KMS-11 (cell line): Measurements from ENCODE around the gene SLC24A3.

Experiments
- H2AFZ ChIP-seq: fragments of 200-600 bp; sonication (generic); 2 replicates; pipeline ENCODE4 v1.6.1; 2016; ENCODE audit warnings: antibody characterized with exemption, mixed run types, low read depth
- H3K27ac ChIP-seq: fragments of 200-600 bp; sonication (generic); 2 replicates; pipeline ENCODE4 v1.6.1; 2016; ENCODE audit warnings: mild to moderate bottlenecking, mixed run types
- H3K27me3 ChIP-seq: fragments of 200-600 bp; sonication (generic); 2 replicates; pipeline ENCODE4 v1.6.1; 2017; ENCODE audit warnings: mild to moderate bottlenecking, low read depth, mixed run types, moderate library complexity; ENCODE audit not compliant: insufficient read depth
- H3K36me3 ChIP-seq: fragments of 200-600 bp; sonication (generic); 2 replicates; pipeline ENCODE4 v1.6.1; 2017; ENCODE audit warnings: mild to moderate bottlenecking, mixed run types; ENCODE audit not compliant: insufficient read depth
- H3K4me1 ChIP-seq: fragments of 200-600 bp; sonication (generic); 2 replicates; pipeline ENCODE4 v1.6.1; 2016; ENCODE audit warnings: mild to moderate bottlenecking, low read depth, mixed run types; ENCODE audit not compliant: poor library complexity, severe bottlenecking
- H3K4me2 ChIP-seq: fragments of 200-600 bp; sonication (generic); 2 replicates; pipeline ENCODE4 v1.7.0; 2016; ENCODE audit warnings: mild to moderate bottlenecking, mixed run types
- H3K4me3 ChIP-seq: fragments of 200-600 bp; sonication (generic); IDR thresholded peaks from 2 replicates; pipeline ENCODE4 v1.6.1; 2017; ENCODE audit warnings: low read depth, low read length, mixed read lengths; ENCODE audit not compliant: insufficient read depth
- H3K79me2 ChIP-seq: fragments of 200-600 bp; sonication (generic); 2 replicates; pipeline ENCODE4 v1.6.1; 2016; ENCODE audit warnings: low read depth, mixed run types; ENCODE audit not compliant: insufficient read depth
- H3K9ac ChIP-seq: fragments of 200-600 bp; sonication (generic); 2 replicates; pipeline ENCODE4 v1.6.1; 2016; ENCODE audit warnings: mild to moderate bottlenecking, mixed run types
- H4K20me1 ChIP-seq: fragments of 200-600 bp; sonication (generic); 2 replicates; pipeline ENCODE4 v1.6.1; 2016; ENCODE audit warnings: mild to moderate bottlenecking, mixed run types; ENCODE audit not compliant: insufficient read depth
- CTCF ChIP-seq: fragments of 200-600 bp; sonication (generic); conservative IDR thresholded peaks from 2 replicates; pipeline ENCODE4 v1.6.1; 2017; ENCODE audit warnings: low read depth, mild to moderate bottlenecking, antibody characterized with exemption, low read length, moderate library complexity, mixed read lengths

SLC24A3 gene

GRCh38 chr20:19693508-19693907 lies 481.1 kb downstream of the SLC24A3 start:
- Histone ChIP-seq H3K27ac (no peak overlapping the region), H2AFZ (no peak overlapping the region), H3K79me2 (no peaks in the 10 kb centered on the region), H3K27me3 (no peaks in the 10 kb centered on the region), H3K4me2 (no peak overlapping the region), H3K4me3 (no peak overlapping the region), H4K20me1 (no peaks in the 10 kb centered on the region), H3K4me1 (peaks cover 14% of the 10 kb centered on the region), H3K36me3 (no peaks in the 10 kb centered on the region), H3K9ac (no peak overlapping the region)
- TF ChIP-seq CTCF: no peak

GRCh38 chr20:19695081-19695480 lies 482.6 kb downstream of the SLC24A3 start:
- Histone ChIP-seq H3K27ac (no peak overlapping the region), H3K4me2 (no peak overlapping the region), H3K9ac (no peak overlapping the region), H3K4me3 (no peak overlapping the region), H3K36me3 (no peaks in the 10 kb centered on the region), H4K20me1 (no peaks in the 10 kb centered on the region), H2AFZ (no peak overlapping the region), H3K4me1 (peaks cover 14% of the 10 kb centered on the region), H3K79me2 (no peaks in the 10 kb centered on the region), H3K27me3 (no peaks in the 10 kb centered on the region)
- no peak for TF ChIP-seq CTCF

- H3K27ac ChIP-seq: no peak overlapping the region
- no peak overlapping the region for H3K4me3 ChIP-seq
- H3K79me2 ChIP-seq: no peaks in the 10 kb centered on the region
- H3K4me2 ChIP-seq: no peak overlapping the region
- no peak overlapping the region for H3K9ac ChIP-seq
- H3K36me3 ChIP-seq: no peaks in the 10 kb centered on the region
- no peaks in the 10 kb centered on the region for H4K20me1 ChIP-seq
- no peak for TF ChIP-seq CTCF
- no peaks in the 10 kb centered on the region for H3K27me3 ChIP-seq
- peaks cover 14% of the 10 kb centered on the region for H3K4me1 ChIP-seq
- H2AFZ ChIP-seq: no peak overlapping the region
Measured at GRCh38 chr20:19696620-19697019, 484.2 kb downstream of the SLC24A3 start.

GRCh38 chr20:19697415-19697814 lies 485.0 kb downstream of the SLC24A3 start:
- H3K79me2 ChIP-seq: no peaks in the 10 kb centered on the region

More at GRCh38 chr20:19697415-19697814, 485.0 kb downstream of the SLC24A3 start:
- Histone ChIP-seq H3K27me3 (no peaks in the 10 kb centered on the region), H4K20me1 (no peaks in the 10 kb centered on the region), H3K4me1 (peaks cover 6% of the 10 kb centered on the region), H3K9ac (no peak overlapping the region), H3K4me3 (no peak overlapping the region), H3K27ac (no peak overlapping the region), H3K4me2 (no peak overlapping the region), H2AFZ (no peak overlapping the region), H3K36me3 (no peaks in the 10 kb centered on the region)
- TF ChIP-seq CTCF: no peak
